HepG2 (cell line): Measurements from ENCODE around the gene CNPY1. TPM values are rescaled to one million over a fixed set of nuclear protein-coding genes. Genes with fewer than 3 reads are reported as not detected.

Experiments
- ATAC-seq: fragments of 200-7000 bp; cut with Tn5 transposase; 3 replicates; pipeline ENCODE4 v1.9.1; 2020; ENCODE audit warnings: mild to moderate bottlenecking, moderate library complexity
- BruUV-seq: library from RNA; stranded (reverse); fragments of 400-500 nt; replicated peaks from 2 replicates; lab custom pipeline; 2021; lab: Mats Ljungman, UMichigan
- CTCF ChIA-PET: fragments of 300-600 bp; formaldehyde crosslinking; extraction: SDS; loops from one replicate; lab custom pipeline; 2021; ENCODE audit warnings: low total read pairs, inconsistent platforms, low intra/inter-chr PET ratio; lab: Yijun Ruan, JAX
- POLR2A ChIA-PET: fragments of 350-600 bp; sonication (Branson Sonifier 250); formaldehyde crosslinking; loops from one replicate; lab custom pipeline; 2020; ENCODE audit warnings: antibody characterized with exemption, inconsistent platforms; lab: Yijun Ruan, JAX
- DNase-seq: peaks from one replicate; pipeline ENCODE4 v3.0.0-alpha.2; 2015; ENCODE audit warnings: low spot score
- FAIRE-seq: peaks from 3 replicates; lab custom pipeline; 2011; peaks lifted over from hg19 to GRCh38; lab: Jason Lieb, UNC
- H2AFZ ChIP-seq: one replicate; pipeline ENCODE4 v1.6.1; 2011; ENCODE audit warnings: low read length, inconsistent platforms
- H3K27ac ChIP-seq: fragments of 300-600 bp; 3 replicates; pipeline ENCODE4 v1.8.0; 2011; ENCODE audit warnings: mixed run types, mild to moderate bottlenecking, mixed read lengths, low read length, inconsistent platforms; ENCODE audit not compliant: insufficient read depth; ENCODE audit errors: extremely low read length
- H3K27me3 ChIP-seq, 2 experiments: fragments of 200-600 bp in 1 of 2; 2 replicates in 1 of 2; 3 replicates in 1 of 2; pipeline versions ENCODE4 v1.6.0 to v1.8.0; 2011; ENCODE audit warnings: low read length in 2 of 2, mild to moderate bottlenecking in 2 of 2, moderate library complexity in 2 of 2, inconsistent platforms in 1 of 2; ENCODE audit not compliant: insufficient read depth in 2 of 2, control insufficient read depth in 1 of 2
- H3K36me3 ChIP-seq, 2 experiments: fragments of 200-600 bp in 1 of 2; replicated peaks in 1 of 2; 2 replicates in 1 of 2; 3 replicates in 1 of 2; pipeline versions ENCODE4 v1.5.1 to v1.8.0; 2011; ENCODE audit warnings: low read length in 2 of 2, inconsistent platforms in 1 of 2; ENCODE audit not compliant: insufficient read depth in 2 of 2, control insufficient read depth in 1 of 2
- H3K4me1 ChIP-seq: 2 replicates; pipeline ENCODE4 v1.5.1; 2012; ENCODE audit warnings: low read length, inconsistent platforms; ENCODE audit not compliant: insufficient read depth
- H3K4me2 ChIP-seq: 2 replicates; pipeline ENCODE4 v1.6.0; 2011; ENCODE audit warnings: low read depth, low read length, inconsistent platforms
- H3K4me3 ChIP-seq, 3 experiments: fragments of 200-600 bp in 1 of 3; sonication (generic), shearing (Covaris generic) in 1 of 3; replicated peaks in 1 of 3; 2 replicates each; pipeline ENCODE4 v1.5.1; 2011 to 2016; ENCODE audit warnings: low read length in 3 of 3, inconsistent platforms in 2 of 3, low read depth in 2 of 3, mild to moderate bottlenecking in 2 of 3, control low read depth in 1 of 3, mixed read lengths in 1 of 3; ENCODE audit not compliant: insufficient read depth in 1 of 3
- H3K79me2 ChIP-seq: one replicate; pipeline ENCODE4 v1.6.1; 2011; ENCODE audit warnings: low read length, inconsistent platforms; ENCODE audit not compliant: insufficient read depth
- H3K9ac ChIP-seq: 2 replicates; pipeline ENCODE4 v1.6.0; 2011; ENCODE audit warnings: mild to moderate bottlenecking, low read depth, low read length, inconsistent platforms; ENCODE audit not compliant: insufficient read depth
- H3K9me3 ChIP-seq: 2 replicates; pipeline ENCODE4 v1.5.1; 2012; ENCODE audit warnings: mild to moderate bottlenecking, low read length
- H4K20me1 ChIP-seq: 2 replicates; pipeline ENCODE4 v1.6.0; 2011; ENCODE audit warnings: inconsistent platforms, mild to moderate bottlenecking, low read length, moderate library complexity; ENCODE audit not compliant: insufficient read depth
- ATF7 ChIP-seq, 2 experiments: fragments of 450-650 bp in 1 of 2; sonication (generic) in 1 of 2; formaldehyde crosslinking in 1 of 2; IDR thresholded peaks; 2 replicates each; pipeline versions ENCODE4 v1.4.0 to v1.6.1; 2016 to 2020; ENCODE audit warnings: antibody characterized with exemption in 1 of 2, mild to moderate bottlenecking in 1 of 2, missing genetic modification reagents in 1 of 2
- CREB1 ChIP-seq, 2 experiments: fragments of 450-650 bp in 1 of 2; IDR thresholded peaks; 2 replicates each; pipeline ENCODE4 v1.6.1; 2016 to 2017; ENCODE audit warnings: control low read depth in 1 of 2, mild to moderate bottlenecking in 1 of 2, missing compliant biosample characterization in 1 of 2, missing genetic modification characterization in 1 of 2
- HNRNPK ChIP-seq: fragments of 200-400 bp; formaldehyde crosslinking; IDR thresholded peaks from 2 replicates; pipeline ENCODE4 v1.6.1; 2018; ENCODE audit warnings: low read length, low read depth, moderate library complexity, mild to moderate bottlenecking; ENCODE audit not compliant: poor library complexity, severe bottlenecking
- KDM4B ChIP-seq: sonication (generic); formaldehyde crosslinking; IDR thresholded peaks from 2 replicates; pipeline ENCODE4 v1.4.0; 2020; ENCODE audit warnings: missing genetic modification reagents
- WGBS: methylation state at CpG from one replicate; pipeline ENCODE4 v1.1.6; 2017; ENCODE audit warnings: low lambda C conversion rate; 5-methylcytosine and 5-hydroxymethylcytosine counted together
- in situ Hi-C: cut with HindIII; loops from 2 replicates; pipeline ENCODE4 v1.10.0; 2017; ENCODE audit warnings: low pct_unique_long_range_greater_than_20kb; ENCODE audit not compliant: extremely low pct_ligation_motif_present
- intact Hi-C: fragments of 100-400 bp; cut with micrococcal nuclease; formaldehyde crosslinking; loops from one replicate; pipeline ENCODE4 v1.10.0; 2022; ENCODE audit not compliant: unreplicated experiment
- polyA plus RNA-seq, 8 experiments: library from polyadenylated mRNA; depleted of rRNA in 3 of 8; stranded (reverse) in 7 of 8; unstranded in 1 of 8; fragments of >200 nt; fragmentation: Illumina TruSeq in 4 of 8; extraction: Trizol in 4 of 8; gene quantifications; 2 replicates each; pipeline versions ENCODE4 v1.2.1 to v1.2.3, GENCODE V29; 2011 to 2016; ENCODE audit warnings: low read depth in 4 of 8, missing spikeins in 1 of 8, mixed read lengths in 1 of 8; ENCODE audit not compliant: insufficient read depth in 1 of 8
- total RNA-seq, 5 experiments: library from RNA; depleted of rRNA; stranded (reverse); fragments of >200 nt; fragmentation: Illumina TruSeq; extraction: Trizol; gene quantifications; 2 replicates each; pipeline ENCODE4 v1.2.3, GENCODE V29; 2016; ENCODE audit warnings: low read depth in 1 of 5
- TF ChIP-seq, protein P1 (sequence below): fragments of 450-650 bp; IDR thresholded peaks from 2 replicates; pipeline ENCODE4 v1.6.1; 2016
- TF ChIP-seq, protein P2 (sequence below): sonication (generic); formaldehyde crosslinking; IDR thresholded peaks from 2 replicates; pipeline ENCODE4 v1.5.0; 2020; ENCODE audit warnings: mild to moderate bottlenecking, missing genetic modification reagents, borderline replicate concordance

Gene CNPY1
- total and polyA plus RNA-seq, 2 of the 13 experiments (the other 11 are each of a cell fraction or from before 2014, with no cell fraction given) = not detected

DNA sequence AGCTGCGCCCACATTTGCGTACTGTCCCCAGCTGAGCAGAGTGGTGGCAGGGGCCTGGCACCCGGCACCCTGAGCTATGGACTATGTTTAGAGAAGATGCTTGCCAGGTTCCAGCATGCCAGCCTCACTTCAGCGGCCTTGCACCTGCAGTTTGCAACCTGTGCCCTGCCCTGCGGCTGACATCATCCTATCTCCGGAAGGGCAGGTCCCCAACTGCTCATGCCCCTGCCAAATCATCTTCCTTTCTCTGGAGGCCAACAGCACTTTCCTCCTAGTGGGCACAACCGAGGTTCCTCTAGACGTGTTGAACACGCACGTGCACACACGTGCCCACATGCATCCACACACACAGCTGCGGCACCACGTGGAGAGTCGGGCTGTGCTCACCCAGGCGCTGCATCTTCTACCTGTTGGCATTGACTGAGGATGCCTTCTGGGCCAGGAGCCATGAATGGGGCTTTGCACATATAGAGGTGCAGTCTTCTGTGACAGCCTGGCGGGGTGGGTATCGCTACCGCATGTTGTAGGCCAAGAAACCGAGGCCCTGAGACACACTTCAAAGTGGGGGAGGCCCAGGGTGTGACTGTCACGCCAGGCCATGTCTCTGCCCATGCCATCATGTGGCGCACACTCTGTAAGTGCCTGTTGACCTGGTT, 24.5 kb downstream of the CNPY1 start:
- BruUV-seq = no TSS peak
- Histone ChIP-seq H3K9ac (no peak overlapping the region), H3K36me3 (no peaks in the 10 kb centered on the region), H3K27me3 (peaks cover 4 to 80% of the 10 kb centered on the region in 2 experiments; a peak in 4 of 5 replicates), H3K79me2 (no peaks in the 10 kb centered on the region), H3K4me1 (no peaks in the 10 kb centered on the region), H3K27ac (no peak overlapping the region), H3K4me3 (no peak overlapping the region), H3K4me2 (no peak overlapping the region), H2AFZ (no peak overlapping the region), H3K9me3 (no peaks in the 10 kb centered on the region), H4K20me1 (no peaks in the 10 kb centered on the region)
- ChIA-PET POLR2A (no interaction called here), CTCF (no interaction called here)
- WGBS = 67% methylated on average over 3 of the region's 21 CpGs
- no peak for FAIRE-seq
- in situ Hi-C loops (no loop called here), intact Hi-C loops (no loop called here)
- ATAC-seq = no peak
- no peak for TF ChIP-seq KDM4B (CRISPR knock-in tag)
- no peak for TF ChIP-seq HNRNPK
- peak; percentile 54 for TF ChIP-seq ATF7 (IDR thresholded peaks at IDR 0.05)
- no peak for TF ChIP-seq ATF7 (CRISPR knock-in tag; IDR thresholded peaks at IDR 0.05)
- TF ChIP-seq, protein P1, sequence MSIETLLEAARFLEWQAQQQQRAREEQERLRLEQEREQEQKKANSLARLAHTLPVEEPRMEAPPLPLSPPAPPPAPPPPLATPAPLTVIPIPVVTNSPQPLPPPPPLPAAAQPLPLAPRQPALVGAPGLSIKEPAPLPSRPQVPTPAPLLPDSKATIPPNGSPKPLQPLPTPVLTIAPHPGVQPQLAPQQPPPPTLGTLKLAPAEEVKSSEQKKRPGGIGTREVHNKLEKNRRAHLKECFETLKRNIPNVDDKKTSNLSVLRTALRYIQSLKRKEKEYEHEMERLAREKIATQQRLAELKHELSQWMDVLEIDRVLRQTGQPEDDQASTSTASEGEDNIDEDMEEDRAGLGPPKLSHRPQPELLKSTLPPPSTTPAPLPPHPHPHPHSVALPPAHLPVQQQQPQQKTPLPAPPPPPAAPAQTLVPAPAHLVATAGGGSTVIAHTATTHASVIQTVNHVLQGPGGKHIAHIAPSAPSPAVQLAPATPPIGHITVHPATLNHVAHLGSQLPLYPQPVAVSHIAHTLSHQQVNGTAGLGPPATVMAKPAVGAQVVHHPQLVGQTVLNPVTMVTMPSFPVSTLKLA = peak; percentile 51
- TF ChIP-seq, protein P2, sequence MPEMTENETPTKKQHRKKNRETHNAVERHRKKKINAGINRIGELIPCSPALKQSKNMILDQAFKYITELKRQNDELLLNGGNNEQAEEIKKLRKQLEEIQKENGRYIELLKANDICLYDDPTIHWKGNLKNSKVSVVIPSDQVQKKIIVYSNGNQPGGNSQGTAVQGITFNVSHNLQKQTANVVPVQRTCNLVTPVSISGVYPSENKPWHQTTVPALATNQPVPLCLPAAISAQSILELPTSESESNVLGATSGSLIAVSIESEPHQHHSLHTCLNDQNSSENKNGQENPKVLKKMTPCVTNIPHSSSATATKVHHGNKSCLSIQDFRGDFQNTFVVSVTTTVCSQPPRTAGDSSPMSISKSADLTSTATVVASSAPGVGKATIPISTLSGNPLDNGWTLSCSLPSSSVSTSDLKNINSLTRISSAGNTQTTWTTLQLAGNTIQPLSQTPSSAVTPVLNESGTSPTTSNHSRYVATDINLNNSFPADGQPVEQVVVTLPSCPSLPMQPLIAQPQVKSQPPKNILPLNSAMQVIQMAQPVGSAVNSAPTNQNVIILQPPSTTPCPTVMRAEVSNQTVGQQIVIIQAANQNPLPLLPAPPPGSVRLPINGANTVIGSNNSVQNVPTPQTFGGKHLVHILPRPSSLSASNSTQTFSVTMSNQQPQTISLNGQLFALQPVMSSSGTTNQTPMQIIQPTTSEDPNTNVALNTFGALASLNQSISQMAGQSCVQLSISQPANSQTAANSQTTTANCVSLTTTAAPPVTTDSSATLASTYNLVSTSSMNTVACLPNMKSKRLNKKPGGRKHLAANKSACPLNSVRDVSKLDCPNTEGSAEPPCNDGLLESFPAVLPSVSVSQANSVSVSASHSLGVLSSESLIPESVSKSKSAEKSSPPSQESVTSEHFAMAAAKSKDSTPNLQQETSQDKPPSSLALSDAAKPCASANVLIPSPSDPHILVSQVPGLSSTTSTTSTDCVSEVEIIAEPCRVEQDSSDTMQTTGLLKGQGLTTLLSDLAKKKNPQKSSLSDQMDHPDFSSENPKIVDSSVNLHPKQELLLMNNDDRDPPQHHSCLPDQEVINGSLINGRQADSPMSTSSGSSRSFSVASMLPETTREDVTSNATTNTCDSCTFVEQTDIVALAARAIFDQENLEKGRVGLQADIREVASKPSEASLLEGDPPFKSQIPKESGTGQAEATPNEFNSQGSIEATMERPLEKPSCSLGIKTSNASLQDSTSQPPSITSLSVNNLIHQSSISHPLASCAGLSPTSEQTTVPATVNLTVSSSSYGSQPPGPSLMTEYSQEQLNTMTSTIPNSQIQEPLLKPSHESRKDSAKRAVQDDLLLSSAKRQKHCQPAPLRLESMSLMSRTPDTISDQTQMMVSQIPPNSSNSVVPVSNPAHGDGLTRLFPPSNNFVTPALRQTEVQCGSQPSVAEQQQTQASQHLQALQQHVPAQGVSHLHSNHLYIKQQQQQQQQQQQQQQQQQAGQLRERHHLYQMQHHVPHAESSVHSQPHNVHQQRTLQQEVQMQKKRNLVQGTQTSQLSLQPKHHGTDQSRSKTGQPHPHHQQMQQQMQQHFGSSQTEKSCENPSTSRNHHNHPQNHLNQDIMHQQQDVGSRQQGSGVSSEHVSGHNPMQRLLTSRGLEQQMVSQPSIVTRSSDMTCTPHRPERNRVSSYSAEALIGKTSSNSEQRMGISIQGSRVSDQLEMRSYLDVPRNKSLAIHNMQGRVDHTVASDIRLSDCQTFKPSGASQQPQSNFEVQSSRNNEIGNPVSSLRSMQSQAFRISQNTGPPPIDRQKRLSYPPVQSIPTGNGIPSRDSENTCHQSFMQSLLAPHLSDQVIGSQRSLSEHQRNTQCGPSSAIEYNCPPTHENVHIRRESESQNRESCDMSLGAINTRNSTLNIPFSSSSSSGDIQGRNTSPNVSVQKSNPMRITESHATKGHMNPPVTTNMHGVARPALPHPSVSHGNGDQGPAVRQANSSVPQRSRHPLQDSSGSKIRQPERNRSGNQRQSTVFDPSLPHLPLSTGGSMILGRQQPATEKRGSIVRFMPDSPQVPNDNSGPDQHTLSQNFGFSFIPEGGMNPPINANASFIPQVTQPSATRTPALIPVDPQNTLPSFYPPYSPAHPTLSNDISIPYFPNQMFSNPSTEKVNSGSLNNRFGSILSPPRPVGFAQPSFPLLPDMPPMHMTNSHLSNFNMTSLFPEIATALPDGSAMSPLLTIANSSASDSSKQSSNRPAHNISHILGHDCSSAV (CRISPR knock-in tag) = no peak
- peak; percentile 64 for TF ChIP-seq CREB1 (IDR thresholded peaks at IDR 0.05)
- TF ChIP-seq CREB1 (CRISPR knock-in tag; IDR thresholded peaks at IDR 0.05) = no peak
- DNase-seq = no peak
